Neural progenitor cell (in vitro differentiated cells): Measurements from ENCODE around the gene FXR1.

ENCODE experiments used
- CTCF ChIP-seq: fragments of 200-600 bp; sonication (generic); IDR thresholded peaks from 2 replicates; pipeline ENCODE4 v1.5.1; 2017; ENCODE audit warnings: antibody characterized with exemption, mild to moderate bottlenecking
- EZH2phosphoT487 ChIP-seq: fragments of 200-600 bp; sonication (generic); IDR thresholded peaks from 2 replicates; pipeline ENCODE4 v1.6.1; 2017; ENCODE audit warnings: antibody characterized with exemption

- no peak for TF ChIP-seq CTCF
- TF ChIP-seq EZH2phosphoT487, result no peak
Measured at GRCh38 chr3:180923561-180923960, 11.1 kb downstream of the FXR1 start.
